SK-N-SH treated with all-trans-retinoic acid at 6 μM for 48 hours (cell line): ENCODE data around the gene TMEM244.

Experiments used
- ARNTL ChIP-seq: fragments of 450-650 bp; formaldehyde crosslinking; IDR thresholded peaks from 2 replicates; pipeline ENCODE4 v1.5.0; 2020; ENCODE audit warnings: low read depth, mild to moderate bottlenecking, moderate library complexity, borderline replicate concordance
- CSDC2 ChIP-seq: fragments of 250-450 bp; sonication (Bioruptor Pico); IDR thresholded peaks from 2 replicates; pipeline ENCODE4 v1.5.0; 2020; ENCODE audit warnings: mild to moderate bottlenecking, moderate library complexity
- ESRRG ChIP-seq: fragments of 250-450 bp; sonication (Bioruptor Pico); IDR thresholded peaks from 2 replicates; pipeline ENCODE4 v1.6.1; 2021; ENCODE audit warnings: mild to moderate bottlenecking
- GLIS3 ChIP-seq: fragments of 250-450 bp; sonication (Bioruptor Pico); IDR thresholded peaks from 2 replicates; pipeline ENCODE4 v1.5.0; 2020; ENCODE audit warnings: mild to moderate bottlenecking, moderate library complexity
- ISL1 ChIP-seq: fragments of 250-450 bp; sonication (Bioruptor Pico); IDR thresholded peaks from 2 replicates; pipeline ENCODE4 v2.1.2; 2022; ENCODE audit warnings: mild to moderate bottlenecking, moderate library complexity
- OSR1 ChIP-seq: fragments of 250-450 bp; sonication (Bioruptor Pico); IDR thresholded peaks from 2 replicates; pipeline ENCODE4 v1.8.0; 2022; ENCODE audit warnings: moderate library complexity, mild to moderate bottlenecking, inconsistent platforms
- PATZ1 ChIP-seq: fragments of 250-450 bp; sonication (Bioruptor Pico); IDR thresholded peaks from 2 replicates; pipeline ENCODE4 v1.8.0; 2020; ENCODE audit warnings: mild to moderate bottlenecking, moderate library complexity, borderline replicate concordance
- RARB ChIP-seq: fragments of 250-450 bp; sonication (Bioruptor Pico); IDR thresholded peaks from 2 replicates; pipeline ENCODE4 v1.8.0; 2021; ENCODE audit warnings: mild to moderate bottlenecking, moderate library complexity
- SNAI2 ChIP-seq: fragments of 250-450 bp; sonication (Bioruptor Pico); IDR thresholded peaks from 2 replicates; pipeline ENCODE4 v1.5.0; 2020; ENCODE audit warnings: mild to moderate bottlenecking, moderate library complexity
- TCF4 ChIP-seq: fragments of 250-450 bp; sonication (Bioruptor Pico); IDR thresholded peaks from 2 replicates; pipeline ENCODE4 v1.8.0; 2021; ENCODE audit warnings: mild to moderate bottlenecking, moderate library complexity, borderline replicate concordance
- TOX ChIP-seq: fragments of 250-450 bp; sonication (Bioruptor Pico); IDR thresholded peaks from 2 replicates; pipeline ENCODE4 v1.8.0; 2021; ENCODE audit warnings: mild to moderate bottlenecking, moderate library complexity, borderline replicate concordance
- ZFP3 ChIP-seq: fragments of 250-450 bp; sonication (Bioruptor Pico); IDR thresholded peaks from 2 replicates; pipeline ENCODE4 v1.5.0; 2020; ENCODE audit warnings: mild to moderate bottlenecking, moderate library complexity
- ZNF565 ChIP-seq: fragments of 450-650 bp; formaldehyde crosslinking; conservative IDR thresholded peaks from 2 replicates; pipeline ENCODE4 v1.5.0; 2020; ENCODE audit warnings: low read depth, mild to moderate bottlenecking, moderate library complexity
- ZNF8 ChIP-seq: fragments of 450-650 bp; formaldehyde crosslinking; IDR thresholded peaks from 2 replicates; pipeline ENCODE4 v1.5.0; 2020; ENCODE audit warnings: mild to moderate bottlenecking, moderate library complexity

DNA sequence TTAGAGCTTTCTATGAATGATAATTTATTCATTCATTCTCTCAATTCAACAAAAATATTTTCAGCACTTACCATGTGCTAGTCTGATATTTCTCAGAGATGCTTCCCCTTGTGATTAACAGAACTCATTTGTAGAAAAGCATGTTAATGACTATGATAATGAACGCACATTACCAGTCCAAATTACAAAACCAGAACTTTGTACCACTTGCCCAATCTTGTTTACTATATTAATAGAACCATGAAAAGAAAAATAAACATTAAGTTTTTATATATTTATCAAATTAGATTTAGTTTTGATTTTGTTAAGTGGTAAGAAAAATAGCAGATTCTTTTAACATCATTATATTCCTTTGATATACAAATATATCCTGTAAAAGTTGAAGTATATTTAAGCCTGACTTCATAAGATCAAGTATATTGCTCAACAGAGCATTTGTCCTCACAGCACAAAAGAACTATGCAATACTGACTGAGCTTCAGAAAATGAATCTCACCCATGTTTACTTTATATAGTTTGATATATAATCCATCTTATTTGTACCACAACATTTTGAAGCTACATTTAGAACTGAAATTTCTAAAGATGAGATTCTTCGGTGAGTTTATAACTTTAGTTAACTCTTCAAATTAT lies 48.9 kb downstream of the TMEM244 start:
- no peak for TF ChIP-seq CSDC2 (CRISPR knock-in tag)
- no peak for TF ChIP-seq ZNF8 (CRISPR knock-in tag)
- TF ChIP-seq TOX (CRISPR knock-in tag), result no peak
- no peak for TF ChIP-seq SNAI2 (CRISPR knock-in tag)
- TF ChIP-seq ESRRG (CRISPR knock-in tag), result no peak
- no peak for TF ChIP-seq ARNTL
- TF ChIP-seq OSR1 (CRISPR knock-in tag), result no peak
- no peak for TF ChIP-seq PATZ1 (CRISPR knock-in tag)
- no peak for TF ChIP-seq TCF4 (CRISPR knock-in tag)
- TF ChIP-seq ZFP3 (CRISPR knock-in tag), result no peak
- TF ChIP-seq ISL1 (CRISPR knock-in tag), result no peak
- no peak for TF ChIP-seq GLIS3 (CRISPR knock-in tag)
- TF ChIP-seq RARB (CRISPR knock-in tag), result no peak
- TF ChIP-seq ZNF565, result no peak
